ENCODE measurements around the gene RICTOR. TPM values are rescaled to one million over a fixed set of nuclear protein-coding genes. Genes with fewer than 3 reads are reported as not detected.

Gene RICTOR
- total RNA-seq, 1 experiment from 2014 or later = 21.7 TPM

DNA sequence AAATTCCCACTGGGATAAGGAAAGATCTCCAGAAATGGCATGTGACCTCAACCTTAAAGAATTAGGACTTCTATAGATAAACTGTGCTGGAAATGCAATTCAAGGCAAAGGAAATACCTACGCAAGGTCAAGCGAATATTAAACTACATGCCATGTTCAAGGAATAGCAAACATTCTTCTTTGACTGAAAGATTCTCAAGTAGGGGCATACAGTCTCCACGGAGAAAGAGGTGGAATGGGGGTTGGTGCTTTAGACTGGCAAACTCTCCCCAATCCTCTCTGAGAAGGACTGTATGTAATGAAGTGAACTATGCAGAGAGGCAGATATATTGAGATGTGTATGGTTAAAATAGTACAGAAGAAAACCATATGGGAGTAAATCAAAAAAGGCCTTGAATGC is 6.1 kb downstream of the RICTOR start (continued):
- TF ChIP-seq MAX (IDR thresholded peaks at IDR 0.05) = no peak

GRCh38 chr5:39064450-39064849 is 9.7 kb downstream of the RICTOR start:
- no peak overlapping the region for H2AFZ ChIP-seq (ENCODE audit: low read depth, low read length, poor library complexity, severe bottlenecking)
- H3K27me3 ChIP-seq (ENCODE audit: insufficient read depth, low read length) = no peaks in the 10 kb centered on the region
- H3K9me2 ChIP-seq (ENCODE audit: insufficient read depth) = no peaks in the 10 kb centered on the region
- H3K36me3 ChIP-seq (ENCODE audit: control insufficient read depth in 1 of 2, insufficient read depth in 2 of 2, low read length in 2 of 2) = no peaks in the 10 kb centered on the region
- ATAC-seq = no peak
- no TSS peak for BruUV-seq (replicated peaks)
- H3K4me1 ChIP-seq (ENCODE audit: control insufficient read depth in 1 of 2, insufficient read depth in 2 of 2, low read length in 2 of 2) = no peaks in the 10 kb centered on the region
- CTCF ChIA-PET = no interaction called here
- no peak overlapping the region for H3K4me3 ChIP-seq (replicated peaks in 1 of 2; ENCODE audit: low read depth in 1 of 2, low read length in 2 of 2)
- RAD21 ChIA-PET (ENCODE audit: low non-redundant PET in 1 of 2, low total read pairs in 2 of 2, uncharacterized antibody in 2 of 2, unreplicated experiment in 2 of 2) = no interaction called here
- H4K20me1 ChIP-seq (ENCODE audit: insufficient read depth) = no peaks in the 10 kb centered on the region
- no peaks in the 10 kb centered on the region for H3K9me3 ChIP-seq (ENCODE audit: control insufficient read depth in 1 of 2, insufficient read depth in 1 of 2, low read depth in 1 of 2, low read length in 2 of 2)
- H3K79me2 ChIP-seq (ENCODE audit: insufficient read depth, low read length) = peaks cover 71% of the 10 kb centered on the region
- no peak for DNase-seq (ENCODE audit: low read depth, low spot score)
- POLR2A ChIA-PET = no interaction called here
- H3K4me2 ChIP-seq (ENCODE audit: low read length) = no peak overlapping the region
- H3K9ac ChIP-seq (ENCODE audit: low read length) = no peak overlapping the region
- intact Hi-C loops (cut with micrococcal nuclease) = no loop called here
- H3K27ac ChIP-seq (ENCODE audit: low read depth, low read length) = no peak overlapping the region
- TF ChIP-seq CTCF (IDR thresholded peaks at IDR 0.05 in 2 of 3, conservative IDR thresholded peaks at IDR 0.05 in 1 of 3; ENCODE audit: borderline replicate concordance in 1 of 3, insufficient read depth in 1 of 3, low read depth in 2 of 3, low read length in 2 of 3) = no peak
- no peak for TF ChIP-seq JUND (IDR thresholded peaks at IDR 0.05)
- no peak for TF ChIP-seq ELF1 (IDR thresholded peaks at IDR 0.05; ENCODE audit: borderline replicate concordance, low read depth)
- no peak for TF ChIP-seq ZBTB33 (IDR thresholded peaks at IDR 0.05; ENCODE audit: extremely low read depth, insufficient replicate concordance, low read length)
- TF ChIP-seq, protein P1, sequence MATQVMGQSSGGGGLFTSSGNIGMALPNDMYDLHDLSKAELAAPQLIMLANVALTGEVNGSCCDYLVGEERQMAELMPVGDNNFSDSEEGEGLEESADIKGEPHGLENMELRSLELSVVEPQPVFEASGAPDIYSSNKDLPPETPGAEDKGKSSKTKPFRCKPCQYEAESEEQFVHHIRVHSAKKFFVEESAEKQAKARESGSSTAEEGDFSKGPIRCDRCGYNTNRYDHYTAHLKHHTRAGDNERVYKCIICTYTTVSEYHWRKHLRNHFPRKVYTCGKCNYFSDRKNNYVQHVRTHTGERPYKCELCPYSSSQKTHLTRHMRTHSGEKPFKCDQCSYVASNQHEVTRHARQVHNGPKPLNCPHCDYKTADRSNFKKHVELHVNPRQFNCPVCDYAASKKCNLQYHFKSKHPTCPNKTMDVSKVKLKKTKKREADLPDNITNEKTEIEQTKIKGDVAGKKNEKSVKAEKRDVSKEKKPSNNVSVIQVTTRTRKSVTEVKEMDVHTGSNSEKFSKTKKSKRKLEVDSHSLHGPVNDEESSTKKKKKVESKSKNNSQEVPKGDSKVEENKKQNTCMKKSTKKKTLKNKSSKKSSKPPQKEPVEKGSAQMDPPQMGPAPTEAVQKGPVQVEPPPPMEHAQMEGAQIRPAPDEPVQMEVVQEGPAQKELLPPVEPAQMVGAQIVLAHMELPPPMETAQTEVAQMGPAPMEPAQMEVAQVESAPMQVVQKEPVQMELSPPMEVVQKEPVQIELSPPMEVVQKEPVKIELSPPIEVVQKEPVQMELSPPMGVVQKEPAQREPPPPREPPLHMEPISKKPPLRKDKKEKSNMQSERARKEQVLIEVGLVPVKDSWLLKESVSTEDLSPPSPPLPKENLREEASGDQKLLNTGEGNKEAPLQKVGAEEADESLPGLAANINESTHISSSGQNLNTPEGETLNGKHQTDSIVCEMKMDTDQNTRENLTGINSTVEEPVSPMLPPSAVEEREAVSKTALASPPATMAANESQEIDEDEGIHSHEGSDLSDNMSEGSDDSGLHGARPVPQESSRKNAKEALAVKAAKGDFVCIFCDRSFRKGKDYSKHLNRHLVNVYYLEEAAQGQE (IDR thresholded peaks at IDR 0.05; ENCODE audit: low read depth) = no peak
- TF ChIP-seq POLR2AphosphoS5 (IDR thresholded peaks at IDR 0.05; ENCODE audit: low read depth, low read length) = no peak
- TF ChIP-seq CBX3 (IDR thresholded peaks at IDR 0.05; ENCODE audit: low read depth) = no peak
- TF ChIP-seq SIN3A (IDR thresholded peaks at IDR 0.05; ENCODE audit: low read depth) = no peak
- TF ChIP-seq EGR1 (IDR thresholded peaks at IDR 0.05; ENCODE audit: low read depth) = no peak
- TF ChIP-seq MAX (IDR thresholded peaks at IDR 0.05) = no peak
- TF ChIP-seq YY1 (IDR thresholded peaks at IDR 0.05; ENCODE audit: extremely low read depth, insufficient replicate concordance, low read depth, low read length) = no peak
- no peak for TF ChIP-seq EZH2 (IDR thresholded peaks at IDR 0.05)
- TF ChIP-seq CEBPB (IDR thresholded peaks at IDR 0.05; ENCODE audit: low read depth) = no peak
- no peak for TF ChIP-seq SRF (IDR thresholded peaks at IDR 0.05; ENCODE audit: low read depth)
- TF ChIP-seq RAD21 (IDR thresholded peaks at IDR 0.05; ENCODE audit: low read depth) = no peak
- no peak for TF ChIP-seq EZH2phosphoT487 (IDR thresholded peaks at IDR 0.05; ENCODE audit: borderline replicate concordance)
- TF ChIP-seq FOSL1 (IDR thresholded peaks at IDR 0.05; ENCODE audit: low read depth) = no peak
- TF ChIP-seq, protein P2, sequence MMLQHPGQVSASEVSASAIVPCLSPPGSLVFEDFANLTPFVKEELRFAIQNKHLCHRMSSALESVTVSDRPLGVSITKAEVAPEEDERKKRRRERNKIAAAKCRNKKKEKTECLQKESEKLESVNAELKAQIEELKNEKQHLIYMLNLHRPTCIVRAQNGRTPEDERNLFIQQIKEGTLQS (IDR thresholded peaks at IDR 0.05) = no peak
- no peak for TF ChIP-seq TCF7L2 (IDR thresholded peaks at IDR 0.05; ENCODE audit: borderline replicate concordance, extremely low read depth, insufficient read depth, insufficient read length)
